B cell (primary cell): Measurements from ENCODE around the gene PDCD1LG2. TPM values are rescaled to one million over a fixed set of nuclear protein-coding genes. Genes with fewer than 3 reads are reported as not detected.

ENCODE experiments used
- ATAC-seq: fragments of 200-7000 bp; cut with Tn5 transposase; one replicate; pipeline ENCODE4 v1.10.0; 2021; ENCODE audit warnings: low read depth, mild to moderate bottlenecking, moderate number of reproducible peaks, moderate library complexity
- CTCF ChIA-PET: fragments of 350-600 bp; sonication (Branson Sonifier 250); formaldehyde crosslinking; loops from one replicate; lab custom pipeline; 2021; ENCODE audit warnings: antibody characterized with exemption, inconsistent platforms; lab: Charles Lee
- POLR2A ChIA-PET: fragments of 350-600 bp; sonication (Branson Sonifier 250); formaldehyde crosslinking; loops from one replicate; lab custom pipeline; 2021; ENCODE audit warnings: antibody characterized with exemption; lab: Charles Lee
- DNase-seq: peaks from one replicate; pipeline ENCODE4 v3.0.0; 2013
- H2AFZ ChIP-seq: 2 replicates; pipeline ENCODE4 v1.6.1; 2012; ENCODE audit warnings: mild to moderate bottlenecking, low read depth, low read length; ENCODE audit not compliant: insufficient read depth, poor library complexity, severe bottlenecking
- H3K27ac ChIP-seq, 2 donors: 1 replicate in 1 of 2; 2 replicates in 1 of 2; pipeline ENCODE4 v1.5.1; 2012 to 2013; ENCODE audit warnings: low read length in 2 of 2, mild to moderate bottlenecking in 2 of 2, moderate library complexity in 1 of 2
- H3K27me3 ChIP-seq, 4 experiments: fragments of 200-600 bp in 1 of 4; sonication (generic) in 1 of 4; replicated peaks in 1 of 4; 1 replicate in 2 of 4; 2 replicates in 2 of 4; pipeline versions ENCODE4 v1.6.1 to v1.7.0; 2013 to 2016; ENCODE audit warnings: low read length in 3 of 4, mild to moderate bottlenecking in 2 of 4, mixed read lengths in 1 of 4, moderate library complexity in 1 of 4; ENCODE audit not compliant: insufficient read depth in 4 of 4, control insufficient read depth in 3 of 4; ENCODE audit errors: control extremely low read depth in 1 of 4
- H3K36me3 ChIP-seq, 2 experiments: replicated peaks in 1 of 2; 1 replicate in 1 of 2; 2 replicates in 1 of 2; pipeline versions ENCODE4 v1.6.1 to v1.7.1; 2013; ENCODE audit warnings: low read length in 1 of 2; ENCODE audit not compliant: insufficient read depth in 2 of 2, control insufficient read depth in 1 of 2; ENCODE audit errors: control extremely low read depth in 1 of 2, extremely low read depth in 1 of 2
- H3K4me1 ChIP-seq, 2 donors: fragments of 200-600 bp in 1 of 2; sonication (generic) in 1 of 2; 1 replicate in 1 of 2; 2 replicates in 1 of 2; pipeline versions ENCODE4 v1.5.1 to v1.6.1; 2013 to 2017; ENCODE audit warnings: low read length in 2 of 2; ENCODE audit not compliant: control insufficient read depth in 2 of 2, insufficient read depth in 2 of 2
- H3K4me2 ChIP-seq: replicated peaks from 2 replicates; pipeline ENCODE3; 2012; ENCODE audit warnings: mild to moderate bottlenecking, low read depth, low read length; ENCODE audit not compliant: poor library complexity, severe bottlenecking
- H3K4me3 ChIP-seq, 5 experiments: fragments of 200-600 bp in 1 of 5; sonication (generic) in 1 of 5; 1 replicate in 3 of 5; 2 replicates in 2 of 5; pipeline versions ENCODE4 v1.5.1 to v1.7.0; 2011 to 2016; ENCODE audit warnings: low read length in 4 of 5, mild to moderate bottlenecking in 4 of 5, low read depth in 2 of 5, control low read depth in 1 of 5, moderate library complexity in 1 of 5; ENCODE audit not compliant: insufficient read depth in 1 of 5; ENCODE audit errors: control extremely low read depth in 1 of 5, extremely low read depth in 1 of 5
- H3K79me2 ChIP-seq: fragments of 200-600 bp; sonication (generic); one replicate; pipeline ENCODE4 v1.6.0; 2016; ENCODE audit warnings: low read length; ENCODE audit not compliant: control insufficient read depth, insufficient read depth
- H3K9ac ChIP-seq: fragments of 200-600 bp; sonication (generic); 2 replicates; pipeline ENCODE4 v1.6.1; 2017; ENCODE audit warnings: mild to moderate bottlenecking, low read length, moderate library complexity
- H3K9me3 ChIP-seq, 3 donors: one replicate each; pipeline versions ENCODE4 v1.6.1 to v1.7.1; 2013; ENCODE audit warnings: low read length in 2 of 3; ENCODE audit not compliant: control insufficient read depth in 2 of 3, insufficient read depth in 1 of 3; ENCODE audit errors: control extremely low read depth in 1 of 3
- H4K20me1 ChIP-seq: 2 replicates; pipeline ENCODE4 v1.6.0; 2012; ENCODE audit warnings: mild to moderate bottlenecking, low read length; ENCODE audit not compliant: insufficient read depth, control insufficient read depth, poor library complexity, severe bottlenecking
- H3K27ac Mint-ChIP-seq: one replicate; pipeline ENCODE4 v1.8.0; 2021; ENCODE audit warnings: mixed read lengths
- H3K27me3 Mint-ChIP-seq: one replicate; pipeline ENCODE4 v1.8.0; 2021; ENCODE audit warnings: mixed read lengths
- H3K4me1 Mint-ChIP-seq: one replicate; pipeline ENCODE4 v1.8.0; 2021; ENCODE audit warnings: mixed read lengths
- H3K4me3 Mint-ChIP-seq: one replicate; pipeline ENCODE4 v1.8.0; 2021; ENCODE audit warnings: mixed read lengths
- H3K9me3 Mint-ChIP-seq: one replicate; pipeline ENCODE4 v1.8.0; 2022; ENCODE audit warnings: mixed read lengths; ENCODE audit not compliant: insufficient read depth
- EZH2 ChIP-seq: IDR thresholded peaks from 2 replicates; pipeline ENCODE4 v1.6.1; 2012; ENCODE audit warnings: borderline replicate concordance, low read depth, mild to moderate bottlenecking, moderate library complexity, low read length; ENCODE audit not compliant: insufficient read depth, poor library complexity, severe bottlenecking
- WGBS: methylation state at CpG from one replicate; pipeline ENCODE4 v1.1.5; 2013; ENCODE audit warnings: missing lambda C conversion rate; ENCODE audit not compliant: insufficient coverage; 5-methylcytosine and 5-hydroxymethylcytosine counted together
- intact Hi-C: fragments of 100-400 bp; cut with micrococcal nuclease; formaldehyde crosslinking; loops from one replicate; pipeline ENCODE4 v1.10.0; 2022
- polyA plus RNA-seq: library from polyadenylated mRNA; depleted of rRNA; stranded (reverse); fragments of >200 nt; gene quantifications from 2 replicates; pipeline ENCODE4 v1.2.3, GENCODE V29; 2012
- total RNA-seq, 2 donors: library from RNA; stranded (reverse); fragments of 120-200 nt in 1 of 2; gene quantifications; 1 replicate in 1 of 2; 2 replicates in 1 of 2; pipeline versions ENCODE4 v1.2.3 to v1.2.4, GENCODE V29; 2013 to 2022
- TF ChIP-seq, protein P1 (sequence below): fragments of 200-600 bp; IDR thresholded peaks from one replicate; pipeline ENCODE4 v1.8.0; 2022; ENCODE audit warnings: antibody characterized with exemption, mild to moderate bottlenecking

PDCD1LG2 gene
- total and polyA plus RNA-seq, 2 donors (not counting 1 experiment from before 2014, with no cell fraction given): 0.67 TPM; not detected in 1

DNA sequence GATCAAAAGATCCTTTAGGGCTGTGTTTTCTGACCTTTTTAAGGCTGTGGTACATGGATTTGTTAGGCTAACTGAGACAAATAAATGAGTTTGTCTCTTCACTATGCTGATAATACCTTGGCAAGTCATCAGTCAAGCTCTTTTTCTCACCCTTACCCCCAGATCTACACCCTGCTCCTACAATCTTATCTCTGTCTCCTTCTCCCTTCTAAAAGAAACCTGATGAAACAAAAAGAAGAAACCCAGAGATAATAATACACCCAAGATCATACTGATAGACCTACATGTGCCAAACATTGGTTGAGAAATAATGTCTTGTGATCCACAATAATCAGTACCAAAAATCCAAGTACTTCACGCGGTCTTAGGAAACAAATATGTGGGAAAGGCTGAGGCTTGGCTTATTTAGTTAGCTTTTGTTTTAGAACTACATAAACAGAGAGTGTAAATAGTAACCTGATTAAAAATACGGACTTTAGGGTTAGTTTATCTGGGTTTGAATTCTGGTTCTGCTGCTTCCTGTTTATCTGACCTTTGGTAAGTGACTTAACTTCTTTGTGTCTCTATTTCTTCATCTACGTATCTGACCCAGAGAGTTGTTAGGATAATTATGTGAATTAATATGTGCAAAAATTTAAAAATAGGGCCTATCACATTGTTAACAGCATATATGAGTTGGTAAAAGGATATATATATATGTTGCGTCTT is 24.8 kb upstream of the PDCD1LG2 start:
- peaks cover 0 to 7% of the 10 kb centered on the region in 2 donors for H3K4me1 ChIP-seq
- peaks cover 13% of the 10 kb centered on the region for H3K4me1 Mint-ChIP-seq
- no peak overlapping the region for H3K27ac Mint-ChIP-seq
- DNase-seq (no peak), ATAC-seq (no peak)
- no peaks in the 10 kb centered on the region for H3K27me3 Mint-ChIP-seq
- H3K27ac ChIP-seq: no peak overlapping the region
- CTCF ChIA-PET: interaction anchor here (1.4 kb wide), 1 partner anchor 104 kb away, joined by 3 read pairs; no protein-coding TSS in a partner anchor
- H3K4me2 ChIP-seq: no peak overlapping the region
- no peaks in the 10 kb centered on the region for H3K9me3 ChIP-seq
- H3K4me3 ChIP-seq: no peak overlapping the region
- no peak overlapping the region for H3K4me3 Mint-ChIP-seq
- no peak overlapping the region for H3K9ac ChIP-seq
- POLR2A ChIA-PET: interaction anchor here (0.6 kb wide), 1 partner anchor 22 kb away, joined by 3 read pairs; no protein-coding TSS in a partner anchor
- H2AFZ ChIP-seq: no peak overlapping the region
- intact Hi-C loops: no loop called here
- no CpG with 5 or more reads among the region's 5 CpGs for WGBS
- H3K9me3 Mint-ChIP-seq: no peaks in the 10 kb centered on the region
- no peaks in the 10 kb centered on the region for H3K27me3 ChIP-seq
- TF ChIP-seq, protein P1, sequence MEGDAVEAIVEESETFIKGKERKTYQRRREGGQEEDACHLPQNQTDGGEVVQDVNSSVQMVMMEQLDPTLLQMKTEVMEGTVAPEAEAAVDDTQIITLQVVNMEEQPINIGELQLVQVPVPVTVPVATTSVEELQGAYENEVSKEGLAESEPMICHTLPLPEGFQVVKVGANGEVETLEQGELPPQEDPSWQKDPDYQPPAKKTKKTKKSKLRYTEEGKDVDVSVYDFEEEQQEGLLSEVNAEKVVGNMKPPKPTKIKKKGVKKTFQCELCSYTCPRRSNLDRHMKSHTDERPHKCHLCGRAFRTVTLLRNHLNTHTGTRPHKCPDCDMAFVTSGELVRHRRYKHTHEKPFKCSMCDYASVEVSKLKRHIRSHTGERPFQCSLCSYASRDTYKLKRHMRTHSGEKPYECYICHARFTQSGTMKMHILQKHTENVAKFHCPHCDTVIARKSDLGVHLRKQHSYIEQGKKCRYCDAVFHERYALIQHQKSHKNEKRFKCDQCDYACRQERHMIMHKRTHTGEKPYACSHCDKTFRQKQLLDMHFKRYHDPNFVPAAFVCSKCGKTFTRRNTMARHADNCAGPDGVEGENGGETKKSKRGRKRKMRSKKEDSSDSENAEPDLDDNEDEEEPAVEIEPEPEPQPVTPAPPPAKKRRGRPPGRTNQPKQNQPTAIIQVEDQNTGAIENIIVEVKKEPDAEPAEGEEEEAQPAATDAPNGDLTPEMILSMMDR: no peak
- TF ChIP-seq EZH2: no peak
- H3K36me3 ChIP-seq: no peaks in the 10 kb centered on the region
- H4K20me1 ChIP-seq: no peaks in the 10 kb centered on the region
- H3K79me2 ChIP-seq: no peaks in the 10 kb centered on the region

DNA sequence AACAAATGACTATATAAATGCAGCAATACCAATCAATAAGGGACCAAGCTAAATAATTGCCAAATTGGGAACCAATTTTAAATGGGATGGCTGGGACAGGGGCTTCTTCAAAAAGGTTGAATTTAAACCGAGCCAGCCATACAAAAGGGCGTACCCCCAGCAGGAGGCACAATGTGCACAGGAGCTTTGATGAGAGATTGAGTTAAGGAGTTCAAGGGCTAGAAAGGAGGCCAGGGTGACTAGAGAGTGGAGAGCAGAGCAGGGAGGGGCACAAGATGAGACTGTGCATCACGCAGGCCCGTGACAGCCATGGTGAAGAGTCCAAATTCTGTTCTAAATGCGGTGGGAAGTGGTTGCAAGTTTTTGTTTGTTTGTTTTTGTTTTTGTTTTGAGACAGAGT is 23.3 kb upstream of the PDCD1LG2 start:
- H3K4me3 Mint-ChIP-seq: no peak overlapping the region
- TF ChIP-seq EZH2: no peak
- TF ChIP-seq, protein P1: no peak
- DNase-seq: no peak

More for the DNA sequence above, 23.3 kb upstream of the PDCD1LG2 start:
- H4K20me1 ChIP-seq: no peaks in the 10 kb centered on the region
- peaks cover 1% of the 10 kb centered on the region for H3K4me1 Mint-ChIP-seq
- H3K27me3 Mint-ChIP-seq: no peaks in the 10 kb centered on the region
- ChIA-PET POLR2A (no interaction called here), CTCF (interaction anchor here (1.4 kb wide), 1 partner anchor 103 kb away, joined by 3 read pairs; no protein-coding TSS in a partner anchor)
- no peaks in the 10 kb centered on the region for H3K9me3 ChIP-seq
- H3K27ac ChIP-seq: no peak overlapping the region
- 97% methylated on average over 5 of the region's 5 CpGs for WGBS
- no peak overlapping the region for H2AFZ ChIP-seq
- no peaks in the 10 kb centered on the region for H3K36me3 ChIP-seq
- H3K4me1 ChIP-seq: peaks cover 0 to under 1% of the 10 kb centered on the region in 2 donors
- intact Hi-C loops: no loop called here
- H3K4me3 ChIP-seq: no peak overlapping the region
- H3K9me3 Mint-ChIP-seq: no peaks in the 10 kb centered on the region
- H3K9ac ChIP-seq: no peak overlapping the region
- no peaks in the 10 kb centered on the region for H3K27me3 ChIP-seq
- H3K27ac Mint-ChIP-seq: no peak overlapping the region
- H3K4me2 ChIP-seq: no peak overlapping the region
- ATAC-seq: no peak
- no peaks in the 10 kb centered on the region for H3K79me2 ChIP-seq
